Suprapubic skin (tissue), 4 donors: Measurements from ENCODE around the gene PIGN. TPM values are rescaled to one million over a fixed set of nuclear protein-coding genes. Genes with fewer than 3 reads are reported as not detected.
A peak's percentile ranks its signal among the peaks of the same experiment; 100 is the strongest.

Experiments used
- DNase-seq, 2 donors: peaks; one replicate each; pipeline ENCODE4 v3.0.0-alpha.2; 2019; ENCODE audit warnings: low spot score in 2 of 2
- H3K27ac ChIP-seq: fragments of 200-600 bp; sonication (generic); one replicate; pipeline ENCODE4 v1.5.1; 2019
- H3K27me3 ChIP-seq: fragments of 200-600 bp; sonication (generic); one replicate; pipeline ENCODE4 v1.5.1; 2019
- H3K36me3 ChIP-seq: fragments of 200-600 bp; sonication (generic); one replicate; pipeline ENCODE4 v1.5.1; 2019
- H3K4me1 ChIP-seq: fragments of 200-600 bp; sonication (generic); one replicate; pipeline ENCODE4 v1.5.1; 2019
- H3K4me3 ChIP-seq: fragments of 200-600 bp; sonication (generic); one replicate; pipeline ENCODE4 v1.5.1; 2019; ENCODE audit warnings: mild to moderate bottlenecking
- H3K9me3 ChIP-seq: fragments of 200-600 bp; sonication (generic); one replicate; pipeline ENCODE4 v1.5.1; 2019
- EP300 ChIP-seq: sonication (generic); formaldehyde crosslinking; IDR thresholded peaks from one replicate; pipeline ENCODE4 v1.6.1; 2017; ENCODE audit warnings: antibody characterized with exemption
- POLR2A ChIP-seq, 2 donors: fragments of 450-650 bp; IDR thresholded peaks; one replicate each; pipeline ENCODE4 v1.6.1; 2017; ENCODE audit warnings: antibody characterized with exemption in 2 of 2, mild to moderate bottlenecking in 2 of 2, moderate library complexity in 2 of 2
- POLR2AphosphoS5 ChIP-seq, 3 donors: sonication (generic); formaldehyde crosslinking; IDR thresholded peaks; one replicate each; pipeline ENCODE4 v1.6.1; 2017; ENCODE audit warnings: antibody characterized with exemption in 3 of 3
- WGBS: methylation state at CpG from one replicate; pipeline ENCODE4 v1.1.5; 2018; 5-methylcytosine and 5-hydroxymethylcytosine counted together
- total RNA-seq, 4 donors: library from RNA; depleted of rRNA; stranded (reverse); fragments of >200 nt; gene quantifications; one replicate each; pipeline ENCODE4 v1.1.0, GENCODE V29; 2016
- TF ChIP-seq, protein P1 (sequence below), 2 donors: fragments of 200-600 bp in 1 of 2; fragments of 450-650 bp in 1 of 2; sonication (generic) in 1 of 2; IDR thresholded peaks; one replicate each; pipeline ENCODE4 v1.5.1; 2016 to 2019; ENCODE audit warnings: antibody characterized with exemption in 2 of 2, mild to moderate bottlenecking in 1 of 2, moderate library complexity in 1 of 2

Gene PIGN
- total RNA-seq, 4 donors from 2014 or later = 28.7 to 72.4 (median 36.8) TPM

- TF ChIP-seq POLR2A (IDR thresholded peaks at IDR 0.05) = no peak
- TF ChIP-seq, protein P1, sequence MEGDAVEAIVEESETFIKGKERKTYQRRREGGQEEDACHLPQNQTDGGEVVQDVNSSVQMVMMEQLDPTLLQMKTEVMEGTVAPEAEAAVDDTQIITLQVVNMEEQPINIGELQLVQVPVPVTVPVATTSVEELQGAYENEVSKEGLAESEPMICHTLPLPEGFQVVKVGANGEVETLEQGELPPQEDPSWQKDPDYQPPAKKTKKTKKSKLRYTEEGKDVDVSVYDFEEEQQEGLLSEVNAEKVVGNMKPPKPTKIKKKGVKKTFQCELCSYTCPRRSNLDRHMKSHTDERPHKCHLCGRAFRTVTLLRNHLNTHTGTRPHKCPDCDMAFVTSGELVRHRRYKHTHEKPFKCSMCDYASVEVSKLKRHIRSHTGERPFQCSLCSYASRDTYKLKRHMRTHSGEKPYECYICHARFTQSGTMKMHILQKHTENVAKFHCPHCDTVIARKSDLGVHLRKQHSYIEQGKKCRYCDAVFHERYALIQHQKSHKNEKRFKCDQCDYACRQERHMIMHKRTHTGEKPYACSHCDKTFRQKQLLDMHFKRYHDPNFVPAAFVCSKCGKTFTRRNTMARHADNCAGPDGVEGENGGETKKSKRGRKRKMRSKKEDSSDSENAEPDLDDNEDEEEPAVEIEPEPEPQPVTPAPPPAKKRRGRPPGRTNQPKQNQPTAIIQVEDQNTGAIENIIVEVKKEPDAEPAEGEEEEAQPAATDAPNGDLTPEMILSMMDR (IDR thresholded peaks at IDR 0.05) = peak; percentile 92 to 97
- TF ChIP-seq POLR2AphosphoS5 (IDR thresholded peaks at IDR 0.05) = no peak
- no peak for TF ChIP-seq EP300
- DNase-seq = no peak
These were observed 3.2 kb downstream of the PIGN start for GRCh38 chr18:62183578-62184195.

DNA sequence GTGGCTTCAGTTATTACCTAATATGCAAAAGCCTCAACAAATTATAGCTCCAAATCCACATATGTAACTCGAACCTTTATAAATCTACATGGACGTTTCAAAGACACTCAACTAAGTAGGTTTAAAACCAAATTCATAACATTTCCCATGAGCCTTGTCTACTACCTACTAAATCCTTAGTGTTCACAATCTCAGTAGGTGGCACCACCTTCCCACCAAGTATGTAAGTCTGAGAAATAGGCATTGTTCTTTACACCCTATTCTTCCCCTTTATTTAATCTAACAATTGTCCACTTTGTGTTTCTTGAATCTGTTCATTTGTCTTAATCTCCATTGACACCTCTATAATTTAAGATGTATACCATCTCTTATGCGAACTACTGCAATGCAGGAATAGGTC, 4.6 kb downstream of the PIGN start:
- Histone ChIP-seq H3K36me3 (no peaks in the 10 kb centered on the region), H3K27ac (no peak overlapping the region), H3K27me3 (no peaks in the 10 kb centered on the region), H3K4me3 (no peak overlapping the region), H3K9me3 (no peaks in the 10 kb centered on the region), H3K4me1 (peaks cover 21% of the 10 kb centered on the region)
- no peak for DNase-seq
- no peak for TF ChIP-seq POLR2AphosphoS5 (IDR thresholded peaks at IDR 0.05)
- 80% methylated on average over 3 of the region's 3 CpGs for WGBS

More at GRCh38 chr18:62183578-62184195, 3.2 kb downstream of the PIGN start:
- Histone ChIP-seq H3K9me3 (no peaks in the 10 kb centered on the region), H3K4me3 (no peak overlapping the region), H3K27me3 (no peaks in the 10 kb centered on the region), H3K27ac (no peak overlapping the region), H3K4me1 (peaks cover 28% of the 10 kb centered on the region), H3K36me3 (no peaks in the 10 kb centered on the region)
- WGBS = 6% methylated on average over 2 of the region's 2 CpGs

DNA sequence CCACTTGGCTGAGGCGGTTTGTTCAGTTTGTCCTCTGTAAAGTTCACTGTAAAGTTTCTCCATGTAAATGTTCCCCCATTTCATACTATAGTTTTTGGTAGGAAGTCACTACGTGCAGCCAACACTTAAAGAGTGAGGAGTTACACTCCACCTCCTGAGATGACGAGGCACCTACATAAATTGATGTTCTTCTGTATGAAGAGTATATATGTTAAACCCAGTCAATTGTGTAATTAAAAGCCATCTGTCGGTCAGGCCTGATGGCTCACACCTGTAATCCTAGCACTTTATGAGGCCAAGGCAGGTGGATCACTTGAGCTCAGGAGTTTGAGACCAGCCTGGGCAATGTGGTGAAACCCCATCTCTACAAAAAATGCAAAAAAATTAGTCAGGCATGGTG, 7.6 kb downstream of the PIGN start:
- DNase-seq = no peak
- no peak for TF ChIP-seq POLR2AphosphoS5 (IDR thresholded peaks at IDR 0.05)
- TF ChIP-seq, protein P1 (IDR thresholded peaks at IDR 0.05) = no peak
- no peak for TF ChIP-seq EP300
- no peak for TF ChIP-seq POLR2A (IDR thresholded peaks at IDR 0.05)
- no peak overlapping the region for H3K4me3 ChIP-seq
- no peak overlapping the region for H3K27ac ChIP-seq
- H3K4me1 ChIP-seq = peaks cover 3% of the 10 kb centered on the region
- no peaks in the 10 kb centered on the region for H3K9me3 ChIP-seq
- H3K27me3 ChIP-seq = no peaks in the 10 kb centered on the region
- no peaks in the 10 kb centered on the region for H3K36me3 ChIP-seq
- WGBS = 92% methylated on average over 4 of the region's 4 CpGs

GRCh38 chr18:62177271-62177670, 9.6 kb downstream of the PIGN start:
- Histone ChIP-seq H3K27me3 (no peaks in the 10 kb centered on the region), H3K4me1 (no peaks in the 10 kb centered on the region)
- WGBS = 83% methylated on average over 3 of the region's 3 CpGs

GRCh38 chr18:62175521-62175920, 11.3 kb downstream of the PIGN start:
- H3K27ac ChIP-seq = no peak overlapping the region
- H3K9me3 ChIP-seq = no peaks in the 10 kb centered on the region
- no peaks in the 10 kb centered on the region for H3K4me1 ChIP-seq
- DNase-seq = no peak
- no peak overlapping the region for H3K4me3 ChIP-seq
- no peaks in the 10 kb centered on the region for H3K36me3 ChIP-seq
- H3K27me3 ChIP-seq = no peaks in the 10 kb centered on the region
- TF ChIP-seq POLR2AphosphoS5 (IDR thresholded peaks at IDR 0.05) (no peak), POLR2A (IDR thresholded peaks at IDR 0.05) (no peak), EP300 (no peak)
- TF ChIP-seq, protein P1 (IDR thresholded peaks at IDR 0.05) = no peak
- WGBS = 96% methylated on average over 3 of the region's 3 CpGs

More at GRCh38 chr18:62177271-62177670, 9.6 kb downstream of the PIGN start:
- Histone ChIP-seq H3K9me3 (no peaks in the 10 kb centered on the region), H3K4me3 (no peak overlapping the region), H3K36me3 (no peaks in the 10 kb centered on the region), H3K27ac (no peak overlapping the region)
- DNase-seq = no peak
- TF ChIP-seq EP300 (no peak), POLR2AphosphoS5 (IDR thresholded peaks at IDR 0.05) (no peak), POLR2A (IDR thresholded peaks at IDR 0.05) (no peak)
- TF ChIP-seq, protein P1 (IDR thresholded peaks at IDR 0.05) = no peak

DNA sequence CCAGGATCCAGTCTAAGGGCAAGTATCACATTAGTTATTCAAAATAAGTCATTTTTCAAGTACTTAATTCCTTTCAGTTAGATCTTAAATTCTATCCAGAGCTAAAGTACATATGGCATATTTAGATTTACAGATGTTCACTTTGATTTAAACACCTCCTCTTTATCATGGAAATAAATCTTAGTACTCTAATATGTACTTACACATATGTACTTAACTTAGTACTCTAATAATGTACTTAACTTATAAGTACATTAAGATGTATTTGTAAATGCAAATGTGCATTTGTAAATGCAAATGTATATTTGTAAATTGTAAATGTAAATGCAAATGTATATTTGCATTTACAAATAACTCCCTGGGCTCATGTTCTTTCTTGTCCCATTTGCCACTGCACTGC, 14.6 kb downstream of the PIGN start:
- H3K4me1 ChIP-seq = no peaks in the 10 kb centered on the region
- no peak for DNase-seq

More for the DNA sequence above, 14.6 kb downstream of the PIGN start:
- H3K9me3 ChIP-seq = no peaks in the 10 kb centered on the region
- no peak overlapping the region for H3K27ac ChIP-seq
- no peak overlapping the region for H3K4me3 ChIP-seq
- H3K27me3 ChIP-seq = no peaks in the 10 kb centered on the region
- TF ChIP-seq POLR2AphosphoS5 (IDR thresholded peaks at IDR 0.05) = no peak
- no peak for TF ChIP-seq EP300
- TF ChIP-seq POLR2A (IDR thresholded peaks at IDR 0.05) = no peak
- TF ChIP-seq, protein P1 (IDR thresholded peaks at IDR 0.05) = no peak
- H3K36me3 ChIP-seq = no peaks in the 10 kb centered on the region
